Uterus (tissue), 4 donors: ENCODE data around the gene GORASP2. TPM values are rescaled to one million over a fixed set of nuclear protein-coding genes. Genes with fewer than 3 reads are reported as not detected.

Source experiments
- DNase-seq, 2 donors: peaks; one replicate each; pipeline ENCODE4 v3.0.0-alpha.2; 2019 to 2020
- H3K27ac ChIP-seq, 2 donors: fragments of 200-600 bp; sonication (generic); 1 replicate in 1 of 2; 2 replicates in 1 of 2; pipeline ENCODE4 v1.5.1; 2016 to 2018
- H3K27me3 ChIP-seq, 2 donors: fragments of 200-600 bp; sonication (generic); one replicate each; pipeline ENCODE4 v1.5.1; 2018 to 2019; ENCODE audit warnings: control low read depth in 1 of 2
- H3K36me3 ChIP-seq, 2 donors: fragments of 200-600 bp; sonication (generic); one replicate each; pipeline ENCODE4 v1.5.1; 2019; ENCODE audit warnings: control low read depth in 1 of 2
- H3K4me1 ChIP-seq, 2 donors: fragments of 200-600 bp; sonication (generic); one replicate each; pipeline ENCODE4 v1.5.1; 2018 to 2019; ENCODE audit warnings: control low read depth in 1 of 2
- H3K4me3 ChIP-seq, 2 donors: fragments of 200-600 bp; sonication (generic); 1 replicate in 1 of 2; 2 replicates in 1 of 2; pipeline ENCODE4 v1.5.1; 2018 to 2019; ENCODE audit warnings: mild to moderate bottlenecking in 1 of 2
- H3K9me3 ChIP-seq, 2 donors: fragments of 200-600 bp; sonication (generic); one replicate each; pipeline ENCODE4 v1.5.1; 2019; ENCODE audit warnings: control low read depth in 1 of 2
- POLR2A ChIP-seq, 2 donors: fragments of 450-650 bp; IDR thresholded peaks; one replicate each; pipeline ENCODE4 v1.6.1; 2016; ENCODE audit warnings: antibody characterized with exemption in 2 of 2, mild to moderate bottlenecking in 1 of 2, moderate library complexity in 1 of 2
- intact Hi-C: fragments of 100-400 bp; cut with DNase I; formaldehyde crosslinking; loops from one replicate; pipeline ENCODE4 v1.15.1; 2023; ENCODE audit warnings: low total_unique reads
- total RNA-seq, 4 donors: library from RNA; depleted of rRNA in 3 of 4; stranded (reverse); fragments of >200 nt in 3 of 4; gene quantifications; one replicate each; pipeline versions ENCODE4 v1.1.0 to v1.2.4, GENCODE V29; 2014 to 2023
- TF ChIP-seq, protein P1 (sequence below), 4 experiments: fragments of 200-600 bp in 2 of 4; fragments of 450-650 bp in 2 of 4; sonication (generic) in 2 of 4; IDR thresholded peaks; one replicate each; pipeline ENCODE4 v1.5.1; 2016 to 2019; ENCODE audit warnings: antibody characterized with exemption in 4 of 4, mild to moderate bottlenecking in 2 of 4, moderate library complexity in 1 of 4
- donor health status: DM: yes; HTN: yes; CAD: no.

GORASP2 gene
- total RNA-seq, 4 donors from 2014 or later = 23.1 to 116 (median 65.4) TPM

DNA sequence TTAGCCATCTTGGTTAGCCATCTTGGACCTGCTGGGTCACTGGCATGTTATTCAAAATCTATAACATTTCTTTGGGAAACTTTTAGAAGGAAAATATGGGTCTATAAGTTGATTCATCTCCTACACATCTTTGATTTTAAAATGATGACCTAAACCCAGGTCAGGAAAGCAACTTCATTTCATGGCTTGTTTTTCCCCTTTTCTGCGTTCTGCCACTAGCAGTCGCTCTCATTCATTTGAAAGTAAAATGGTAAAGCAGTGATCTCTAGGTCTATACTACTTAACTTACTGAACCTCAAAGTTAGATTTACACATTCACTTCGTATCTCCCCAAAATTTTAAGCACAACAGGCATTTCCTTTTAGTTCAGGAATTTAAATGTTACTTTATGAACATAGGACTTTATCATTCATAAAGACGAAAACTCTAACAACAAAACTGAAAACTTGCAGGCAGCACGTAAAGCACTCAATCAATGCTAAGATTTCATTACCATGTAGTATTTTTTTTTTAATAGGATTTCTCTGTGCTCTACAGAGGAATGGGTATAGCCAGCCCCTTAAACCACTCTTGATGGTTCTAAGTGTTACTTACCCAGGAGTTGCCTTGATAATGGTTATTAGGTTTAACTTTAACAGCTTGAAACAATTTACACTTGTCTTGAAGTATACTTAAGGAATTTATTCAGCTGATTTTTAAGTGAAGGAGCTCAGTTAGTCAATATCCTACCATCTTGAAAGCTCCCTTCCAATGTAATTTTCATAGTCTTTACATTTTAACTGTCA is 62.5 kb downstream of the GORASP2 start:
- Histone ChIP-seq H3K36me3 (peaks cover 0 to 3% of the 10 kb centered on the region in 2 donors), H3K4me1 (no peaks in the 10 kb centered on the region), H3K9me3 (no peaks in the 10 kb centered on the region), H3K4me3 (no peak overlapping the region), H3K27me3 (no peaks in the 10 kb centered on the region), H3K27ac (no peak overlapping the region)
- intact Hi-C loops = no loop called here
- no peak for DNase-seq
- no peak for TF ChIP-seq POLR2A (IDR thresholded peaks at IDR 0.05)

DNA sequence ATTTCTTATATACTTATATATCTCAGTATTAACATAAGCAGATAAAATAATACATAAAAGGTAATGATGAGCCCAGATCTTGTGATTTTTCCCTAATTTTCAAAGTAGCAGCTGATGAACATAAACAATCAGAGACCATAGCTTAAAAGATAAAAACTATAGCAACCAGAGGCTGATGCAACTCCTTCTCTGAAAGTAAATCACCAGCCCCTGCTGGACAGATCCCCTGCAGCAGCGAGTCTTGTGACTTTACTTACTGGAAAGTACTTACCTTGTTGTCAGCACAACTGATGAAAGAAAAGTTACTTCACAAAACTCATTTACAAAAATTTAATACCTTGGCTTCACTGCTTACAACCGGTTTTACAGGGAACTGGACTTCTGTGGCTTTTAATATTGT is 67.3 kb downstream of the GORASP2 start:
- Histone ChIP-seq H3K9me3 (no peaks in the 10 kb centered on the region), H3K27ac (no peak overlapping the region), H3K36me3 (peaks cover 0 to 3% of the 10 kb centered on the region in 2 donors), H3K4me3 (no peak overlapping the region), H3K27me3 (no peaks in the 10 kb centered on the region), H3K4me1 (no peaks in the 10 kb centered on the region)
- DNase-seq = no peak
- TF ChIP-seq POLR2A (IDR thresholded peaks at IDR 0.05) = no peak
- TF ChIP-seq, protein P1, sequence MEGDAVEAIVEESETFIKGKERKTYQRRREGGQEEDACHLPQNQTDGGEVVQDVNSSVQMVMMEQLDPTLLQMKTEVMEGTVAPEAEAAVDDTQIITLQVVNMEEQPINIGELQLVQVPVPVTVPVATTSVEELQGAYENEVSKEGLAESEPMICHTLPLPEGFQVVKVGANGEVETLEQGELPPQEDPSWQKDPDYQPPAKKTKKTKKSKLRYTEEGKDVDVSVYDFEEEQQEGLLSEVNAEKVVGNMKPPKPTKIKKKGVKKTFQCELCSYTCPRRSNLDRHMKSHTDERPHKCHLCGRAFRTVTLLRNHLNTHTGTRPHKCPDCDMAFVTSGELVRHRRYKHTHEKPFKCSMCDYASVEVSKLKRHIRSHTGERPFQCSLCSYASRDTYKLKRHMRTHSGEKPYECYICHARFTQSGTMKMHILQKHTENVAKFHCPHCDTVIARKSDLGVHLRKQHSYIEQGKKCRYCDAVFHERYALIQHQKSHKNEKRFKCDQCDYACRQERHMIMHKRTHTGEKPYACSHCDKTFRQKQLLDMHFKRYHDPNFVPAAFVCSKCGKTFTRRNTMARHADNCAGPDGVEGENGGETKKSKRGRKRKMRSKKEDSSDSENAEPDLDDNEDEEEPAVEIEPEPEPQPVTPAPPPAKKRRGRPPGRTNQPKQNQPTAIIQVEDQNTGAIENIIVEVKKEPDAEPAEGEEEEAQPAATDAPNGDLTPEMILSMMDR (IDR thresholded peaks at IDR 0.05) = no peak
- intact Hi-C loops = no loop called here

DNA sequence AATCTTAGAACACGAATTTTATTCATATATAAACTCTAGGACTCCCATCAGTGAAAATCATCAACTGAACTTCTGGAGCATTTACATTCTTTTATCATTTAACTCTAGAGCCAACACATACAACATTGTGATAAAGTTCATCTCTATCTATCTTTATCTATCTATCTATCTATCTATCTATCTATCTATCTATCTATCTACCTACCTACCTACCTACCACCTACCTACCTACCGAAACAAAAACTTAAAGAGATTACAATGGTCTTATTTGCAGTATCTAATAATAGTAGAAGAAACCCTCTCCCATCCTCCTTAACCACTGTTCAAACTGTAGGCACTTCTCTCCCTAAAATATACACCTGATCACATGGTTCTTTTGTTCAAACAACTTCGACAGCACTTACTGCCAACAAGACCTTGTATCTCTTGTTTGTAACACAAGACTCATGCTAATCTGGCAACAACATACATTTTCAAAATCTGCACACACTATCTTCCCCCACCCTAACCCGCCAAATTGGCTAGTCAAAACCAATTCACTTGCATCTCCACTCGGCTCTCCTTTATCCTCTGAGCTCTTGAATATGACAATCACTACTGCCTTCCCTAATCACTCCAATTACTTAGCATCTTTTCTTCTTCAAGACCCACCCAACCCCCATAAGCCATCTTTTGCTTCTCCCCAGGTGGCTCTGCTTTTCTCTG is 69.0 kb downstream of the GORASP2 start:
- H3K36me3 ChIP-seq = no peaks in the 10 kb centered on the region
- intact Hi-C loops = no loop called here
- H3K27me3 ChIP-seq = no peaks in the 10 kb centered on the region
- H3K9me3 ChIP-seq = no peaks in the 10 kb centered on the region
- no peak overlapping the region for H3K4me3 ChIP-seq
- no peak for TF ChIP-seq POLR2A (IDR thresholded peaks at IDR 0.05)
- TF ChIP-seq, protein P1 (IDR thresholded peaks at IDR 0.05) = no peak
- H3K4me1 ChIP-seq = no peaks in the 10 kb centered on the region
- no peak for DNase-seq
- no peak overlapping the region for H3K27ac ChIP-seq

DNA sequence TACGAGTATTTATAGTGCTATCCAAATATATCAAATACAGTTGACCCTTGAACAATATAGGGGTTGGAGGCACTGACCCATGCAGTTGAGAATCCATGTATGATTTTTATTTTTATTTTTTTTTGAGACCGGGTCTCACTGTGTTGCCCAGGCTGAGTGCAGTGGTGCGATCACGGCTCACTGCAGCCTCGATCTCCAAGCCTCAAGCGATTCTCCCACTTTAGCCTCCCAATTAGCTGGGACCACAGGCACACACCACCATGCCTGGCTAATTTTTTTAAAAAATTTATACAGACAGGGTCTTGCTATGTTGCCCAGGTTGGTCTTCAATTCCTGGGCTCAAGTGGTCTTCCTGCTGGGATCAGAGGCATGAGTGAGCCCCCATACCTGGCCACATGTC is 70.6 kb downstream of the GORASP2 start:
- no peaks in the 10 kb centered on the region for H3K4me1 ChIP-seq
- no peak for TF ChIP-seq POLR2A (IDR thresholded peaks at IDR 0.05)
- TF ChIP-seq, protein P1 (IDR thresholded peaks at IDR 0.05) = no peak
- intact Hi-C loops = no loop called here
- H3K9me3 ChIP-seq = no peaks in the 10 kb centered on the region
- H3K36me3 ChIP-seq = no peaks in the 10 kb centered on the region
- no peaks in the 10 kb centered on the region for H3K27me3 ChIP-seq
- H3K4me3 ChIP-seq = no peak overlapping the region
- H3K27ac ChIP-seq = no peak overlapping the region
- DNase-seq = no peak

DNA sequence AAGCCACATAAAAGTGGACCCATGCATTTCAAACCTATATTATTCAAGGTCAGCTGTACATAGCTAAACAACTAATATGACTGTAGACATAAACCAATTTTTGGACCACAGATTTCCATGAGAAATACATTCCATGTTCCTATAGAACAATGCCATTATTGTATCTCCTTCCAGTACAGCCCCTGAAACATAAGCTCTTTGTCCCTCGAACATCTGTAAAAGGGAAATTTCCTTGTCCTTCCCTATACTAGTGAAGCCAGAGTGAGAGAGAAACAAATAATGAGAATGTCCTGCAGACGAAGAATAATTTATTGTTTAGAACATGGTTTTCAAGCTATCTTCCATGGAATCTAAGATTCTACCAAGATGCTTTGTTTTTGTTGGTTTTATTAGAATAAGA is 75.3 kb downstream of the GORASP2 start:
- no peak overlapping the region for H3K4me3 ChIP-seq
- H3K27ac ChIP-seq = no peak overlapping the region
- intact Hi-C loops = no loop called here
- H3K4me1 ChIP-seq = no peaks in the 10 kb centered on the region
- no peak for DNase-seq
- H3K27me3 ChIP-seq = no peaks in the 10 kb centered on the region
- H3K9me3 ChIP-seq = no peaks in the 10 kb centered on the region
- no peak for TF ChIP-seq POLR2A (IDR thresholded peaks at IDR 0.05)
- TF ChIP-seq, protein P1 (IDR thresholded peaks at IDR 0.05) = no peak
- no peaks in the 10 kb centered on the region for H3K36me3 ChIP-seq
